HG03060 (cell line): ENCODE data around the gene UBE2Q2.
A peak's percentile ranks its signal among the peaks of the same experiment; 100 is the strongest.
"Not testable (repeated sequence)": the region's sequence is repeated elsewhere in the genome, so short reads cannot be mapped to it uniquely, and the experiment has no call there.

ENCODE experiments used
- ATAC-seq: cut with Tn5 transposase; IDR thresholded peaks from one replicate; pipeline ENCODE4 v1.9.1; 2021; ENCODE audit warnings: low read depth, moderate number of reproducible peaks; ENCODE audit not compliant: unreplicated experiment

Gene UBE2Q2

GRCh38 chr15:75864213-75865059, 21.2 kb downstream of the UBE2Q2 start:
- no peak for ATAC-seq

- ATAC-seq: not testable (repeated sequence)
These were observed 22.8 kb downstream of the UBE2Q2 start for GRCh38 chr15:75866045-75866444.

DNA sequence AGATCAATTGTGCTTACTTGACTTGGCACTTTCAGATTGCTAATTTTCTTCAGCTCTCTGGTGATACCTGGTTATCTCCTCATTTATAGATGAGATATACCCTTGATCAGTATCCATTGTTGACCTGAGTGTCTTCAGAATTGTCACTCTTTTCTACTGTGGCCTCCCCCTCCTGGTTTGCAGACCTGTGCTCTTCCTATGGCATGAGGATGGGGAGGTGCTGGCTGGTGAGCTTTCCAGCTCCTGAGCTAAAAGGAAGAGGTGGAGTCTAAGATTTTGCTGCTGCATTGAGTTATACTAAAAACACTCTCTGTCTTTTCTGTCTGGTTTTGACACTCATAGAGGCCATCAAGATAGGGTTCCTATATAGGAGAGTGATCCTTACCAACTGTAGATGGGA, 23.7 kb downstream of the UBE2Q2 start:
- ATAC-seq: no peak

- no peak for ATAC-seq
These were observed 24.2 kb downstream of the UBE2Q2 start for GRCh38 chr15:75867449-75867848.

- ATAC-seq: no peak
These were observed 24.8 kb downstream of the UBE2Q2 start for GRCh38 chr15:75868019-75868418.

- no peak for ATAC-seq
These were observed 26.2 kb downstream of the UBE2Q2 start for GRCh38 chr15:75869446-75869845.

DNA sequence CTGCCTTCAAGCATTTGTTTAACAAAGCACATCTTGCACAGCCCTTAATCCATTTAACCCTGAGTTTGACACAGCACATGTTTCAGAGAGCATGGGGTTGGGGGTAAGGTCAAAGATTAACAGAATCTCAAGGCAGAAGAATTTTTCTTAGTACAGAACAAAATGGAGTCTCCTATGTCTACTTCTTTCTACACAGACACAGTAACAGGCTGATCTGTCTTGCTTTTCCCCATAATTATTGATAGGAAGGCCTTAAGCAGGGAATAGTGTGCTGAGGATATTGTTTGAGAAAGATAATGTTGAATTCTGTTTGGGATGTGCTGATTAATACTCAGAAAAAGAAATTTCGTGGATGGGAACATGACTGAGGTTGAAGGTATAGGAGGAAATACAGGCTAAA, 28.3 kb downstream of the UBE2Q2 start:
- ATAC-seq: not testable (repeated sequence)

DNA sequence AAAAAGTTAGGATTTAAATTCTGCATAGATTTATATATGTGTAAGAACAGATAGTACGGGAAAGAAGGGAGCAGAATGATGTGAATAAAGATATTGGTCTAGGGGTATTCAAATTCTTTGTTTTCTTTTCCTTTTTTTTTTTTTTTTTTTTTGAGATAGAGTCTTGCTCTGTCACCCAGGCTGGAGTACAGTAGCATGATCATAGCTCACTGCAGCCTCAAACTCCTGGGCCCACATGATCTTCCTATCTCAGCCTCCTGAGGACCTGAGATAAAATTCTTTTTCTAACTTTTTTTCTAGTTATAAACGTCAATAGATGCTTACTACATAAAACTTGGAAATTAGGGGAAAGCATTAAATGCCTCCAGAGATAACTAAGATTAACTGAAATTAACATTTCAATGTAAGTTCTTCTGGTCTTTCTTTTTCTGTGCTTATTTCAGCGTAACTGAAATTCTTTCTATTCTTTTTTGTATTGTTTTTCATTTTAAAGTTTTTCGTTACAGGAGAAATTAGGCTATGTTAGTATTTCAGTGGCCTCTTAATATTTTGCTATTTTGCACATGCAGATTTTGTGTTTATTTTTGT, 29.2 kb downstream of the UBE2Q2 start:
- no peak for ATAC-seq

GRCh38 chr15:75884041-75884440, 40.8 kb downstream of the UBE2Q2 start:
- ATAC-seq: no peak

DNA sequence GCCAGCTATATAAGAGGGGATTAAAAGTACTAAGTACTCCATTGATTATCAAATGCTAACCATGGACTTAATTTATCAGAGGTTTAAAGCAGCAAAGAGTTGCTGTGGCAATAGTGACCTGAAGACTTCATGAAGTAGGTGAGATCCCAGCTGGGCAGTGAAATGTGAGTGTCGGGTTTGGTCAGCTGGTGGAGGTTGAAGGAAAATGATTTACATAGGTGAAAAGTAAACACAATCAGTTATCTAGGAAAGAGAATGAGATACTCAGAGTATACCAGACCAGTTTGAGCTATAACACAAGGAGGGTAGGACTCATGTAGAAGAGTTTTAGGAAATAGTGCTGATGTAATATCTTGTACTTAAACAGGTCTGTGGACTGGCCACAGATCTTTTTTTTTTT, 43.9 kb downstream of the UBE2Q2 start:
- no peak for ATAC-seq

- no peak for ATAC-seq
These were observed 48.6 kb downstream of the UBE2Q2 start for GRCh38 chr15:75891895-75892294.

DNA sequence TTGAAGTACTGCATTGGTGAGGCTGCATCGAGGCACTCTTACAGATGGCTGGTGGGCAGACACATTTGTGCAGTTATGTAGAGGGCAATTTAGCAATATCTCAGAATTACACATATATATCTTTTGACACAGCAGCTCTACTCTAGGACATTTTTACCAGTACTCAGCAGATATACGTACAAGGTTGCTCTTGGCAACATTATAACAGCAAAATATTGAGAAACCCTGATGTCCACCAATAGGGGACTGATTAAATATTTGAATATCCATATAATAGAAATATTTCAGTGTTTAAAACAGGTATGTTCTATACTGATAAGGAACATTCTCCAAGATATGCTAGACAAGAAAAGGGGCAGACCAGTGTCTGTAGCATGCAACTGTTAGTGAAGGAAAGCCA, 52.5 kb downstream of the UBE2Q2 start:
- ATAC-seq: no peak

- ATAC-seq: no peak
These were observed 57.3 kb downstream of the UBE2Q2 start for GRCh38 chr15:75900577-75900976.

- ATAC-seq: no peak
These were observed 58.9 kb downstream of the UBE2Q2 start for GRCh38 chr15:75902129-75902557.

DNA sequence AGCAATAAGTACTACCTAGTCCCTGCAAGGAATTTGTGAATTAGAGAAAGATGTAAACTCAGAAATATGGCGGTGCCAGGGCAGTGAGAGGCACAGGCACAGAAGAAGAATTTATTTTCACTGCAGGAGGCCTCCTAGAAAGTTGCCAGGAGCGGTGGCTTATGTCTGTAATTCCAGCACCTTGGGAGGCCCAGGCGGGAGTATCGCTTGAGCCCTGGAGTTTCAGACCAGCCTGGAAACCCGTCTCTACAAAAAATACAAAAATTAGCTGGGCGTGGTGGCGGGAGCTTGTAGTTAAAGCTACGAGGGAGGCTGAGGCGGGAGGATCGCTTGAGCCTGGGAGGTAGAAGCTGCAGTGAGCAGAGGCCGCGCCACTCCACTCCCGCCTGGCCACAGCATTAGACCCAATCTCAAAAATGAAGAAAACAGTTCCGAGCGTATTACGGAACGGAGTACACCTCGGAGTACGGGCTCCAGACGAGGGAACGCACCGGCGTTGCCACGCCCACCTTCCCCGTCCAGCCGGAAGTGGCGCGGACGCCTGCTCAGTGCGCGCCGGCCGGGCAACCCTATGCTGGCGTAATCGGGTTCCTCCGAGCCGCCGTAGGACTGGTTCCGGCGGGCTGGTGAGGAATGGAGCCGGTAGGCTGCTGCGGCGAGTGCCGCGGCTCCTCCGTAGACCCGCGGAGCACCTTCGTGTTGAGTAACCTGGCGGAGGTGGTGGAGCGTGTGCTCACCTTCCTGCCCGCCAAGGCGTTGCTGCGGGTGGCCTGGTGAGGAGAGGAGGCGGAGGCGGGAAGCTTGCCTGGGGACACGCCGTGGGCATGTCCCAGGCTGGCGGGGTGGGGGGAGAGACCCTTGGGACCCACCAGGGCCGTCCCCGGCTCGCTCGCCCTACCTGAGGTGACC, 60.3 kb downstream of the UBE2Q2 start, which contains the start of gene FBXO22:
Gene FBXO22, plus strand, starts transcription at position 548 of the 909 bp plus-strand sequence. Its CDS starts 86 bp downstream, at position 634.
- peak; percentile 80 for ATAC-seq

- no peak for ATAC-seq
These were observed 62.0 kb downstream of the UBE2Q2 start for GRCh38 chr15:75905231-75905630.

DNA sequence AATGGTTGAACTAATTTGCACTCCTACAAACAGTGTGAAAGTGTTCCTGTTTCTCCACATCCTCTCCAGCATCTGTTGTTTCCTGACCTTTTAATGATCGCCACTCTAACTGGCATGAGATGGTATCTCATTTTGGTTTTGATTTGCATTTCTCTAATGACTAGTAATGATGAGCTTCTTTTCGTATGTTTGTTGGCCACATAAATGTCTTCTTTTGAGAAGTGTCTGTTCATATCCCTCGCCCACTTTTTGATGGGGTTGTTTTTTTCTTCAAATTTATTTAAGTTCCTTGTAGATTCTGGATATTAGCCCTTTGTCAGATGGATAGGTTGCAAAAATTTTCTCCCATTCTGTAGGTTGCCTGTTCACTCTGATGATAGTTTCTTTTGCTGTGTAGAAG, 67.1 kb downstream of the UBE2Q2 start:
- not testable (repeated sequence) for ATAC-seq

GRCh38 chr15:75916978-75917377, 73.7 kb downstream of the UBE2Q2 start:
- ATAC-seq: no peak

- ATAC-seq: no peak
These were observed 74.9 kb downstream of the UBE2Q2 start for GRCh38 chr15:75918135-75918534.

GRCh38 chr15:75920079-75920478, 76.8 kb downstream of the UBE2Q2 start:
- no peak for ATAC-seq
